Measurements from ENCODE around the gene RNASE3.
"Not testable (repeated sequence)": the region's sequence is repeated elsewhere in the genome, so short reads cannot be mapped to it uniquely, and the experiment has no call there.

RNASE3 gene

GRCh38 chr14:20891126-20891825, at the start of gene RNASE3:
Gene RNASE3 (plus strand): TSS chr14:20891385. CDS start chr14:20891687, 302 bp downstream.
- not testable (repeated sequence) for DNase-seq

- DNase-seq: no peak
These were observed 44.6 kb upstream of the RNASE3 start for GRCh38 chr14:20846560-20846959.

- no peak for DNase-seq
These were observed 42.8 kb upstream of the RNASE3 start for GRCh38 chr14:20848316-20848954.

- no peak for DNase-seq
These were observed 42.1 kb upstream of the RNASE3 start for GRCh38 chr14:20848955-20849570.

- no peak for DNase-seq
These were observed 38.1 kb upstream of the RNASE3 start for GRCh38 chr14:20853042-20853441.

- DNase-seq: no peak
These were observed 35.4 kb upstream of the RNASE3 start for GRCh38 chr14:20855652-20856291.

- no peak for DNase-seq
These were observed 34.0 kb upstream of the RNASE3 start for GRCh38 chr14:20857207-20857606.

GRCh38 chr14:20857630-20858261, 33.4 kb upstream of the RNASE3 start:
- DNase-seq: peak; percentile 30 to 60 (median 40)

- no peak for DNase-seq
These were observed 25.0 kb upstream of the RNASE3 start for GRCh38 chr14:20866194-20866593.

GRCh38 chr14:20866963-20867362, 24.2 kb upstream of the RNASE3 start:
- DNase-seq: no peak

GRCh38 chr14:20873370-20874177, 17.6 kb upstream of the RNASE3 start:
- DNase-seq: peak; percentile 32 to 65 (median 52)

GRCh38 chr14:20877016-20877415, 14.2 kb upstream of the RNASE3 start:
- no peak for DNase-seq

- DNase-seq: no peak
These were observed 12.5 kb upstream of the RNASE3 start for GRCh38 chr14:20878695-20879094.

GRCh38 chr14:20881229-20881628, 10.0 kb upstream of the RNASE3 start:
- DNase-seq: not testable (repeated sequence)

GRCh38 chr14:20882787-20883186, 8.4 kb upstream of the RNASE3 start:
- DNase-seq: not testable (repeated sequence)

- DNase-seq: not testable (repeated sequence)
These were observed 2.8 kb upstream of the RNASE3 start for GRCh38 chr14:20888411-20888810.

- not testable (repeated sequence) for DNase-seq
These were observed 4.1 kb downstream of the RNASE3 start for GRCh38 chr14:20895322-20895721.

- no peak for DNase-seq
These were observed 13.3 kb downstream of the RNASE3 start for GRCh38 chr14:20904393-20905029.

- no peak for DNase-seq
These were observed 14.5 kb downstream of the RNASE3 start for GRCh38 chr14:20905676-20906075.

- no peak for DNase-seq
These were observed 16.0 kb downstream of the RNASE3 start for GRCh38 chr14:20907214-20907613.

GRCh38 chr14:20910822-20911221, 19.6 kb downstream of the RNASE3 start:
- not testable (repeated sequence) for DNase-seq

Data from activated CD4-positive, CD25-positive, alpha-beta regulatory T cell (primary cell).